GM12801 (cell line): ENCODE measurements around the gene MRPL53.

Experiments
- CTCF ChIP-seq: IDR thresholded peaks from one replicate; pipeline ENCODE4 v1.5.1; 2011; ENCODE audit warnings: control low read depth; ENCODE audit not compliant: insufficient read length; ENCODE audit errors: extremely low read depth

Gene MRPL53

DNA sequence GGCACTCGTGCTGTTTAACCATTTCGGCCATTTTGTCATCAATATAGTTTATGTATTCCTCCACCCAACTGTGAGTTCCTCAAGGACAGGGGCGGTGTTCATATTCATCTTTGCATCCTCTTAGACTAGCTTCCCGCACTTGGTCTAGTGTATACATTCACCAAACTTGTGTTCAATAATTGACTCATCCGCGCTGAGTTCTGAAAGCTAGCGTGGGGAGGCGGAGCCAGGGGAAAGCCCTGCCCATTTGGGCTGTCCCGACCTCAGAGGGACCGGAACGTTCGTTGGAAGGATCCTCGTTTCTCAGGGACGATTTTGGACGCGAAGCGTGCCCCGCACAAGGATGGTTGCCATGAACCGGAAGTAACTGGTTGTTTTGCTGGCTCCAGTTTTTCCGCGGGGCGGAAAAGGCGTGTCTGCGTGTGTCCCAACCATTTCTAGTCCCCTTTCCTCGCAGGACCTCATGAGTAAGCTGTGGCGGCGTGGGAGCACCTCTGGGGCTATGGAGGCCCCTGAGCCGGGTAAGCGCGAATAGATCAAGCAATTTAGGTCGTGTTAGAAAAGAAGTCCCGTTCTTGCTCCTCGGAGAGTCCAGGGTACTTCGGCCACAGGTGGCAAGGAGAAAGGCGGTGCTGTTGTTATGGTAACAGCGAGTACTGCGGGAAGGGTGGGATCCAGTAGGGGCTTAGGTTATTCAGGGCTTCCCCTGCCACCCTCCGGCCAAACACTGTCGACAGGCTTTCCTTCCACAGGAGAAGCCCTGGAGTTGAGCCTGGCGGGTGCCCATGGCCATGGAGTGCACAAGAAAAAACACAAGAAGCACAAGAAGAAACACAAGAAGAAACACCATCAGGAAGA lies 17.6 kb downstream of the MRPL53 start, which contains the start of gene INO80B:
INO80B (plus strand) TSS at position 434 of the 858 bp plus-strand sequence; CDS start at position 464, 30 bp downstream.
- no peak for TF ChIP-seq CTCF

GRCh38 chr2:74450570-74451190 lies 21.8 kb downstream of the MRPL53 start:
- no peak for TF ChIP-seq CTCF

DNA sequence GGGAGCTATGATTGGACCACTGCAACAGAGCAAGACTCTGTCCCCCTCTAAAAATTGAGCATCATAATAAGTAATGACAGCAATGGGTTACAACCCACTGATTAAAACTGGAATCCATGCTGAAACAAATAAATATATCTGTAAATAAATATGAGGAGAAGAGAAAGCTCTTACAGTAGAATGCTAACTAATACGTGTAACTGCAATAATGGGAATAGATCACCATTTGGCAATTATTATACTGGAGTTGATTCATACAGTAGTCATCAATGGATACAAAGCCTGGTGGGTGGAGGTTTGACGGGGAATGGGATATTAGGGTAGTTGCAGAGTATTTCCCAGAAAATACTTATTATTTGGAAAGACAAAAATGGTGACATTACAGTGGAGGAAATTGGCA lies 23.7 kb downstream of the MRPL53 start:
- no peak for TF ChIP-seq CTCF

GRCh38 chr2:74447230-74447999 lies 25.1 kb downstream of the MRPL53 start:
- no peak for TF ChIP-seq CTCF

- TF ChIP-seq CTCF = no peak
Observed at GRCh38 chr2:74444498-74445318, 27.8 kb downstream of the MRPL53 start.

- TF ChIP-seq CTCF = no peak
Observed at GRCh38 chr2:74441690-74442482, 30.6 kb downstream of the MRPL53 start, which contains the start of gene RTKN. Gene RTKN (minus strand): TSS chr2:74441937. CDS start chr2:74441816, 121 bp downstream.
